WTC11 (cell line): ENCODE data around the gene HELQ.

Source experiments
- E2F1 ChIP-seq: sonication (generic); formaldehyde crosslinking; IDR thresholded peaks from 2 replicates; pipeline ENCODE4 v1.8.0; 2022; ENCODE audit warnings: mild to moderate bottlenecking, missing genetic modification reagents
- TF ChIP-seq, protein P1 (sequence below): fragments of 200-600 bp; IDR thresholded peaks from 2 replicates; pipeline ENCODE4 v1.8.0; 2022; ENCODE audit warnings: antibody characterized with exemption

DNA sequence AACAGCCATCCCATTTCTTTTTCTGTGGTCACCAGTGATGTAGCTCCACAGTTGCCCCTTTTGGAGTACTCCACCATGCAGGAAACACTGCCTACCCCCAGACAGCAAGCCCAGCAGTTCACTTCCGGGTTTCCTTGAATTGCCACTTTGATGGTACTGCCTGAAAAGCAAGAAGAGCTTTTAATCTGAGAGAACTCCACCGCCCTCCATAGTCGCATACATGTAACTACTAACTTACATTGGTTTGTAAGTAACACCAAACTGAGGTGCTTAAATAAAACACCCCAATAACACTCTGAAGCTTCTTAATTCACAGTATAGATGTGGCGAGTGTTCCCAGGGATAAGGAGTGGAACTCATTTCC, 67.3 kb downstream of the HELQ start:
- TF ChIP-seq, protein P1, sequence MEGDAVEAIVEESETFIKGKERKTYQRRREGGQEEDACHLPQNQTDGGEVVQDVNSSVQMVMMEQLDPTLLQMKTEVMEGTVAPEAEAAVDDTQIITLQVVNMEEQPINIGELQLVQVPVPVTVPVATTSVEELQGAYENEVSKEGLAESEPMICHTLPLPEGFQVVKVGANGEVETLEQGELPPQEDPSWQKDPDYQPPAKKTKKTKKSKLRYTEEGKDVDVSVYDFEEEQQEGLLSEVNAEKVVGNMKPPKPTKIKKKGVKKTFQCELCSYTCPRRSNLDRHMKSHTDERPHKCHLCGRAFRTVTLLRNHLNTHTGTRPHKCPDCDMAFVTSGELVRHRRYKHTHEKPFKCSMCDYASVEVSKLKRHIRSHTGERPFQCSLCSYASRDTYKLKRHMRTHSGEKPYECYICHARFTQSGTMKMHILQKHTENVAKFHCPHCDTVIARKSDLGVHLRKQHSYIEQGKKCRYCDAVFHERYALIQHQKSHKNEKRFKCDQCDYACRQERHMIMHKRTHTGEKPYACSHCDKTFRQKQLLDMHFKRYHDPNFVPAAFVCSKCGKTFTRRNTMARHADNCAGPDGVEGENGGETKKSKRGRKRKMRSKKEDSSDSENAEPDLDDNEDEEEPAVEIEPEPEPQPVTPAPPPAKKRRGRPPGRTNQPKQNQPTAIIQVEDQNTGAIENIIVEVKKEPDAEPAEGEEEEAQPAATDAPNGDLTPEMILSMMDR, result no peak
- TF ChIP-seq E2F1, result no peak
